ENCODE data around the gene KCNS1. TPM values are rescaled to one million over a fixed set of nuclear protein-coding genes. Genes with fewer than 3 reads are reported as not detected.

Gene KCNS1
- polyA plus RNA-seq, 1 donor (not counting 4 experiments of a cell fraction or from before 2014, with no cell fraction given): 1.5 TPM

- no peak overlapping the region for H3K27ac ChIP-seq (ENCODE audit: control insufficient read depth, insufficient read depth, low read length)
- no peak for TF ChIP-seq CTCF (optimal IDR thresholded peaks at IDR 0.05 in 1 of 3, IDR thresholded peaks at IDR 0.05 in 1 of 3, conservative IDR thresholded peaks at IDR 0.05 in 1 of 3; ENCODE audit: extremely low read depth in 1 of 3, insufficient read depth in 2 of 3, low read length in 3 of 3)
- no peak for TF ChIP-seq EZH2 (IDR thresholded peaks at IDR 0.05; ENCODE audit: low read length)
- H3K4me1 ChIP-seq (ENCODE audit: control insufficient read depth, extremely low read depth, insufficient read depth, low read length): peaks cover 22% of the 10 kb centered on the region
- dilution Hi-C loops (cut with MboI; ENCODE audit: extremely low pct_ligation_motif_present, low sequenced_read_pairs): no loop called here
- H2AFZ ChIP-seq (ENCODE audit: control insufficient read depth, low read length): no peak overlapping the region
- H3K79me2 ChIP-seq (ENCODE audit: control insufficient read depth, insufficient read depth, low read length): no peaks in the 10 kb centered on the region
- no peak overlapping the region for H3K9ac ChIP-seq (ENCODE audit: control insufficient read depth, extremely low read depth, insufficient read depth, low read length)
- FAIRE-seq (no peak), DNase-seq (ENCODE audit: low read depth, low spot score) (no peak)
- H4K20me1 ChIP-seq (ENCODE audit: control insufficient read depth, extremely low read depth, insufficient read depth, low read length): no peaks in the 10 kb centered on the region
- H3K9me3 ChIP-seq (ENCODE audit: control insufficient read depth, low read depth, low read length): no peaks in the 10 kb centered on the region
- no peak overlapping the region for H3K4me2 ChIP-seq (ENCODE audit: control insufficient read depth, extremely low read depth, insufficient read depth, low read depth, low read length)
- H3K9me1 ChIP-seq (ENCODE audit: control insufficient read depth, extremely low read depth, insufficient read depth, low read length): no peaks in the 10 kb centered on the region
- H3K36me3 ChIP-seq (ENCODE audit: control insufficient read depth in 2 of 2, extremely low read depth in 1 of 2, insufficient read depth in 2 of 2, low read length in 2 of 2): no peaks in the 10 kb centered on the region
- no peak overlapping the region for H3K4me3 ChIP-seq (ENCODE audit: control insufficient read depth in 2 of 3, extremely low read depth in 1 of 3, insufficient read depth in 2 of 3, low read depth in 1 of 3, low read length in 3 of 3)
- no peaks in the 10 kb centered on the region for H3K27me3 ChIP-seq (ENCODE audit: control insufficient read depth, extremely low read depth, insufficient read depth, low read length)
Measured at GRCh38 chr20:45112754-45113153, 11.8 kb upstream of the KCNS1 start.

- no peak overlapping the region for H3K4me3 ChIP-seq (ENCODE audit: control insufficient read depth in 2 of 3, extremely low read depth in 1 of 3, insufficient read depth in 2 of 3, low read depth in 1 of 3, low read length in 3 of 3)
- no peak for FAIRE-seq
- DNase-seq (ENCODE audit: low read depth, low spot score): no peak
- no peak overlapping the region for H3K9ac ChIP-seq (ENCODE audit: control insufficient read depth, extremely low read depth, insufficient read depth, low read length)
- no peaks in the 10 kb centered on the region for H4K20me1 ChIP-seq (ENCODE audit: control insufficient read depth, extremely low read depth, insufficient read depth, low read length)
- dilution Hi-C loops (cut with MboI; ENCODE audit: extremely low pct_ligation_motif_present, low sequenced_read_pairs): no loop called here
- no peaks in the 10 kb centered on the region for H3K27me3 ChIP-seq (ENCODE audit: control insufficient read depth, extremely low read depth, insufficient read depth, low read length)
- no peaks in the 10 kb centered on the region for H3K9me1 ChIP-seq (ENCODE audit: control insufficient read depth, extremely low read depth, insufficient read depth, low read length)
- no peak overlapping the region for H3K4me2 ChIP-seq (ENCODE audit: control insufficient read depth, extremely low read depth, insufficient read depth, low read depth, low read length)
- no peaks in the 10 kb centered on the region for H3K79me2 ChIP-seq (ENCODE audit: control insufficient read depth, insufficient read depth, low read length)
- H3K4me1 ChIP-seq (ENCODE audit: control insufficient read depth, extremely low read depth, insufficient read depth, low read length): peaks cover 22% of the 10 kb centered on the region
- H2AFZ ChIP-seq (ENCODE audit: control insufficient read depth, low read length): no peak overlapping the region
- H3K36me3 ChIP-seq (ENCODE audit: control insufficient read depth in 2 of 2, extremely low read depth in 1 of 2, insufficient read depth in 2 of 2, low read length in 2 of 2): no peaks in the 10 kb centered on the region
- TF ChIP-seq EZH2 (IDR thresholded peaks at IDR 0.05; ENCODE audit: low read length): no peak
- TF ChIP-seq CTCF (optimal IDR thresholded peaks at IDR 0.05 in 1 of 3, IDR thresholded peaks at IDR 0.05 in 1 of 3, conservative IDR thresholded peaks at IDR 0.05 in 1 of 3; ENCODE audit: extremely low read depth in 1 of 3, insufficient read depth in 2 of 3, low read length in 3 of 3): peak; percentile 49 to 72 (median 58)
- H3K9me3 ChIP-seq (ENCODE audit: control insufficient read depth, low read depth, low read length): no peaks in the 10 kb centered on the region
- no peak overlapping the region for H3K27ac ChIP-seq (ENCODE audit: control insufficient read depth, insufficient read depth, low read length)
Measured at GRCh38 chr20:45111799-45112471, 11.0 kb upstream of the KCNS1 start.
